T-helper 2 cell treated with Interferon-gamma antibody and Interleukin-4, amounts not matched to agents 100 ng/mL and 5 ng/mL, for 36 hours (primary cell): ENCODE measurements around the gene POLK. TPM values are rescaled to one million over a fixed set of nuclear protein-coding genes. Genes with fewer than 3 reads are reported as not detected.
"Not testable (repeated sequence)": the region's sequence is repeated elsewhere in the genome, so short reads cannot be mapped to it uniquely, and the experiment has no call there.

Experiments
- intact Hi-C: fragments of 100-400 bp; cut with micrococcal nuclease; formaldehyde crosslinking; loops from one replicate; pipeline ENCODE4 v1.15.1; 2023
- total RNA-seq: library from RNA; stranded (reverse); gene quantifications from 2 replicates; pipeline ENCODE4 v1.2.3, GENCODE V29; 2022

POLK gene
- total RNA-seq, 1 donor from 2014 or later = 30.9 TPM

DNA sequence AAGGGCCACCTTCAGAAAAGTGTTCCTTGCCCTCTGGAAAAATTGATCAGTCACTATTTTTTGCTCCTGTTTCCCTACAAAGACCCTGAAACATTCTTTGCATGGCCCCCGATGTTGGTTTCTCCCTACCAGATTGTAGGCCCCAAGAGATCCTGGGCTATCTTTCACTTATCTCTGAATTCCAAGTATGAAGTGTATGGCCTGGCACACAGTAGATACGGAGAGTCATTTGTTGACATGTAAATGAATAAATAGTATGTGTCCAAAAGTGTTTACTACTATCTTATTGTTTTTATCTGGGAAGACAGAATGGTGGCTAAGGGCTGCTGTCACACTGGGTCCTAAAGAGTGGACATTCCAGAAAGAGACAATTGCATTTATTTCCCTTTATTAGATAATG lies 92.1 kb downstream of the POLK start:
- intact Hi-C loops = loop anchor here (5.0 kb wide), 1 partner anchor 63 kb away; no protein-coding TSS in a partner anchor

DNA sequence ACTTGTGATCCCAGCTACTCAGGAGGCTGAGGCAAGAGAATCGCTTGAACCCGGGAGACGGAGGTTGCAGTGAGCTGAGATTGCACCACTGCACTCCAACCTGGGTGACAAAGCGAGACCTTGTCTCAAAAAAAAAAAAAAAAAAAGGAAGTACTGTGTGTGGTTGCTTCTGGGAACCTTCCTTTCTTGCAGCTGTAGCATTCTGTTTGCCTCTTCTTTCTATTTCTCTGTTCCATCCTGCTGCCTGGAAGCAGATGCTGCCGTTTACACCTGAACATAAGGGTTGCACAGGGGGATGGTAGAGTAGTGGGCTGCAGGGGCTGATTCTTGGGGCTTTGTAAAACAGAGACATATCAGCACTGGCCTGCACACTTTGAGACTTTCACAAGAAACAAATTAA lies 95.7 kb downstream of the POLK start:
- intact Hi-C loops = not testable (repeated sequence)

DNA sequence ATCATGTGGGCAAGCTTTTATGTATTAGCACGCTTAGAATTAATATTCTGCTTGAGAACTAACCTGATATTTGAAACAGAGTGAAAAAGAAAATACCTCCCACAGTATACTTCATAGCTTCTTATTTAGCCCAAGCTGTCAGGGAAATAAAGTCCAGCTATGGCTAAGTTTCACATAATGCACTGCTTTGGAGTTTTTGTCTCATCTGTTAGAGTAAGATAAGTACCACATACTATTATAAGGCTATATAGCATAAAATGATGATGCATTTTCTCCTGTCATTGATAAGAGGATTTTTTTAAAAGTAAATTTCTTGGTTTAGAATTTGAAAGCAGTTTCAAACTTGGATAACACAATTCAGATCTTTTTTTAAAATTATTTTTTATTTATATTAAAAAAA lies 97.2 kb downstream of the POLK start:
- intact Hi-C loops = no loop called here

DNA sequence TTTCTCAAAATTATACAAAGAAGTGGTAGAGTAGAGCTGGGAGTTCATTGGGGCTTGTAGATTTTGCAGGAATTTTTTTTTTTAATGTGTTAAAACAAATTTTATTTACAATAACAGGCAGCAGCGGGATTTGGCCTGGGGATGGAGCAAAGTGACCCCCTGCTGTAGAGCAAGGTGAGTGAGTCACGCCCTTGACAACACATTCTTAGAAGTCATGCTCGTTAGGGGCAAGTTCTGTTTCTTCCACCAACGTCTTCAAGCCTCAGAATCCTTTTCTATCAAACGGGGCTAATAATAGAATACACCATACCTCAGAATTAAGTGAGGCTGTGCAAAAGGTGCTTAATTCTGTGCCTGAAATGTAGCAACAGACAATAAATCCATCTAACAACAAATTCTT lies 98.5 kb downstream of the POLK start:
- intact Hi-C loops = no loop called here

DNA sequence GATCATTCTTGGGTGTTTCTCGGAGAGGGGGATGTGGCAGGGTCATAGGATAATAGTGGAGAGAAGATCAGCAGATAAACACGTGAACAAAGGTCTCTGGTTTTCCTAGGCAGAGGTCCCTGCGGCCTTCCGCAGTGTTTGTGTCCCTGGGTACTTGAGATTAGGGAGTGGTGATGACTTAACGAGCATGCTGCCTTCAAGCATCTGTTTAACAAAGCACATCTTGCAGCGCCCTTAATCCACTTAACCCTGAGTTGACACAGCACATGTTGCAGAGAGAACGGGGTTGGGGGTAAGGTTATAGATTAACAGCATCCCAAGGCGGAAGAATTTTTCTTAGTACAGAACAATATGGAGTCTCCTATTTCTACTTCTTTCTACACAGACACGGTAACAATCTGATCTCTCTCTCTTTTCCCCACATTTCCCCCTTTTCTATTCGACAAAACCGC lies 99.2 kb downstream of the POLK start:
- intact Hi-C loops = not testable (repeated sequence)

DNA sequence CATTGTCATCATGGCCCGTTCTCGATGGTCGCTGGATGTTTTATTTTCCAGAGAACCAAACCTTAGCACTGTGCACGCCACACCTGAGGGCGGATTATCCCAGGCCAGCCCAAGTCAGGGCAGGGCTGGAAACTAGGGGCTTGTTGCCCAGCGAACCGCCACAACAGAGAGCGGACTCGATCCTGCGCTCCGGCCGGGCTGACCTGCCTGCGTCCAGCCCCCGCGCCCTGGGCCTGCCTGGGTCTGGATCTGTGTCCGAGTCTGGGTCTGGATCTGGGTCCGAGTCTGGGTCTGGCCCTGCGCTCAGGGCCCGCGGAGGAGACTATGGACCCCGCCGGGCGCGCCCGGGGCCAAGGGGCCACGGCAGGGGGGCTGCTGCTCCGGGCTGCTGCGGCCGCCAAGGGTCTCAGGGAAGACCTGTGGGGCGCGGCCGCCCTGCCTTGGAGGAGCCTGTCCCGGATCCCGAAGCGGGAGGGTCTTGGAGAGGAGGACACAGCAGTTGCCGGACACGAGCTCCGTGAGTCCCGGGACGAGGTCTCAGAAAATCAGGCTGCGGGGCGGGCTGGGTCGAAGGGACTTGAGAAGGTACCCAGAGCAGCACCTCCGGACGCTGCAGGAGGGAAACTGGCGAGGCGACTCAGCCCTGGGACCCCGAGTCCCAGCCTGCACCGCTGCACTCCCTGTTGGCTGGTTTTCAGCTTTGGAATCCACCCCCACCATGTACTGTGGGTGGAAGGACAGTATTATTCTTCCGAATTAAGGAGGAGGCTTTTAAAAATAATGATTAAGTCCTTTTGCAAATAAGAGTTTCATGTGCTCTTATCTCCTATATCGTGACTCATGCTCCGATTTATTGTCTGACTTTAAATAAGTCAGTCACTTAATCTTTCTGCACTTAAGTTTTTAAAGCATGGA lies 99.9 kb downstream of the POLK start, which contains the start of gene ANKDD1B:
TSS of gene ANKDD1B (plus strand) at position 143 of the 915 bp plus-strand sequence. CDS start at position 325, 182 bp downstream.
- intact Hi-C loops = no loop called here

DNA sequence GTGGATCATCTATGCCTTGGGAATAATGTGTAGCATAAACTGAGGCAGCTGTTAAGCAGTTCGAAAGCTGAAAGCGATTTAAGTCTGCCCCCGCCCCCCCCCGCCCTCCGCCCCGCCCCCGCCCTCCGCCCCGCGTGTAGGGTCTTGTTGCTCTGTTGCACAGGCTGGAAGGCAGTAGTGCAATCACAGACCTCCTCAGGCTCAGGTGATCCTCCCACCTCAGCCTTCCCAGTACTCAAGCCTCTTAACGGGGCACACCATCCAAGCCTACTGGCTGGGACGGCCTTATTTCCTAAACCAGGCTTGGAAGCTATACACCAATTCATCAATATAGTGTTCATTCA lies 100.5 kb downstream of the POLK start:
- intact Hi-C loops = no loop called here

DNA sequence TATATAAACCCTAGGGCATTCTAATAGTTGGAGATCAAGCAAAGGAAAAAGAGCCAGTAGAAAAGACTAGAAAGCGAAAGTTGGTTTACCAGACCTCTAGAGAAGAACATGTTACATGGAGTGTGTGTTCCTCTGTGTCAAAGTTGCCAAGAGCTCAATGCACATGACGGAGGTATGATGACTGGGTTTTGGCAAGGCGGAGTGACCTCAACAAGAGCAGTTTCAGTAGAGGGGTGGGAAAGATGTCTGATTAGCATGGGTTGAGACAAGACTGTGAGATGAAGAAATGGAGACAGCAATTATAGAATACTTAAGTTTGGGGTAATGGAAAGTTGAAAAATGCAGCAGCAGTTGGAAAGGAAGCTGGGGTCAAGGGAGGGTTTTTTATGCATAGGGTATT lies 101.2 kb downstream of the POLK start:
- intact Hi-C loops = no loop called here

DNA sequence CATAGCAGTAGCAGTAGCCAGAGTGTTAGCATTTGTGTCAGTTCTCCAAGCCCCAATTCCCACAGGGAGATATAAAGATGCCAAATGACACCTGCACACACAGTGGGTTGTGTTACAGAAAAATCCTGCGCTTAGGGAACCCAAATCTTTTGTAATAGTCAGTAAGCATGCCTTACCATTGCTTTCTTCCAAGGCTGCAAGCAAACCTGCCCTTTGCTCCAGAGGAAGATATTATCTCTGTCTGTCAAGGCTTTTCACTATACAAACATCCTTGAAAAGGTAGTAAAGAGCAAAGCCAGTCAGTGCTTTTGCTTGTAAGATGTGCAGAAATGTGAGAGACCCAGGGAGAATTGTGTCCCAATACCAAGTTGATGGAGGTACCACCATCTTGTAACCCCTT lies 102.5 kb downstream of the POLK start:
- intact Hi-C loops = no loop called here

DNA sequence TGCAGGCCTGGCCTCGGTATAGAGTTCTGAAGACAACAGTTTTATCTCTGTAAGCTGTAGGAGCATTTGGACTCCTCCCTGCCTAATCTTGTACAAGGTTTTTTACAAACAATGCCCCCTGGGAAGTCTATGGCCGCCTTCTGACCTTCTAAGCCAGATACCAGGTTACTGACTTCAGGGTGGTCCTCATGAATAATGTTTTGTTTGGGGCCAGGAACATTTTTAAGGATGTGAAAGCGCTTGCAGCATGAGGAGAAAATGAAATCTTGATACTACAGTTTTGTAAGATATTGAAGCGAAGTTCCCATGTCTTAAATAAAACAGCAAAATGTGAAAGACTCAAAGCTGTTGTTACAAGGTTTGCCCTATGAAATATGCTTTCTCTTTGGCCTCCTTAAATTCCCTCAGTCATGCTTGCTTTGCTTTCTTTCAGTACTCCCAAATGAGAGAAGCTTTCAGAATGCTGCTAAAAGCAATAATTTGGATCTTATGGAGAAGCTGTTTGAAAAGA lies 104.7 kb downstream of the POLK start:
- intact Hi-C loops = no loop called here

DNA sequence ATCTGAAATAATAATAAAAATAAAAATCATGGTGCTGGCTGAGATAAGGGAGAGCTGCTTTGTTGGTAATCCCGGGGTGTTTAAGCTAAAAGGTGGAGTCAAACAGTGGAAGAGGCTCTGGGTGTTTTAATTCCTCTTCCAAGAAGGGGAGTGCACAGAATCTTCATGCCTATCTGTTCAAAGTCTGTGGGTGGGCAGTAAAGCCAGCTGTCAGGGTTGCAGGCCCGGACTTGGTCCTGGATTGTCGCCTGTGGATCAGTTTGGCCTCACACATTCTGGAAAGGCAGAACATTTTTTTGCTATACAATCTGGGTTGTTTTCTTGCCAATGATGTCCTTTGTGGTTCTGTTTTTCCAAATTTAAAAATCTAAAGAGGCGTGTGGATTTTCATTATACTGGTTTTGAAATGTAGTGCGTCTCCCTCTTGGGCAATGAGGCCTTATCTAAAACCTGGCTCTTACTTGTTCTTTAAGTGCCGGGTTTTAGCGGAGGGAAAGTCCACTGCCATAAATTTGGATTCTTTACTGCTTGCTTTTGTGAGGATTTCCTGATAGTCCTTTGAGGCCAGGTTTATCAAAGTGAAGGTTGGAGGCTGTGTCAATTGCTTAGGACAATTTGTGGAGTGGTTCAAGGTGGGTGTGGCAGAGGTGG lies 105.4 kb downstream of the POLK start:
- intact Hi-C loops = no loop called here

DNA sequence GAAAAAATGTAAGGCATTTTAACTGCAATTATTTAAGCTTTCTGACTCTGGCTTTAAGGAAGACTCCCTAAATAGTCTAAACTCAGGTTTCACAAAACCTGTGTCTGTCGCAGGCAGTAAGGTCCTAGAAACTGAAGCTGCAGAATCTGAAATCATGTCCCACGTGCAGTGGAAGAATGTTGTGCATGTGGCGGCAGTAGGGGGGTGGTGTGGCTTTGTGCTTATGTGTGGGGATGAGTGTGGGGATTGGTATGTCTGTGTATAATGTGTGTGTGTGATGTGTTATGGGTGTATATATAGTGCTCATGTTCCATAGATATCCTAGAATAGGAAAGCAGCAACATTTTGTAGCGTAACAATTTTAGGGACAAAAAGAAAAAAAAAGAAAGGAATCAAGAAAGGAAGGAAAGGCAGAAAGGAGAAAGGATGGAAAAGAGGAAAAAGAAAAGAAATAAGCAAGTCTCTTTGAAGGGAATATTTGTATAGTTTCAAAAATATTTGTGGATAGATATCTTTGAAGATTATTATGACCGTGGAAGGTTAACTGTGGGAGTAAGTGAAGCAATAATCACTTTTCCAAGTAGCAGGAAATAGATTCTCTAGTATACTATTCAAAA lies 106.2 kb downstream of the POLK start:
- intact Hi-C loops = no loop called here

DNA sequence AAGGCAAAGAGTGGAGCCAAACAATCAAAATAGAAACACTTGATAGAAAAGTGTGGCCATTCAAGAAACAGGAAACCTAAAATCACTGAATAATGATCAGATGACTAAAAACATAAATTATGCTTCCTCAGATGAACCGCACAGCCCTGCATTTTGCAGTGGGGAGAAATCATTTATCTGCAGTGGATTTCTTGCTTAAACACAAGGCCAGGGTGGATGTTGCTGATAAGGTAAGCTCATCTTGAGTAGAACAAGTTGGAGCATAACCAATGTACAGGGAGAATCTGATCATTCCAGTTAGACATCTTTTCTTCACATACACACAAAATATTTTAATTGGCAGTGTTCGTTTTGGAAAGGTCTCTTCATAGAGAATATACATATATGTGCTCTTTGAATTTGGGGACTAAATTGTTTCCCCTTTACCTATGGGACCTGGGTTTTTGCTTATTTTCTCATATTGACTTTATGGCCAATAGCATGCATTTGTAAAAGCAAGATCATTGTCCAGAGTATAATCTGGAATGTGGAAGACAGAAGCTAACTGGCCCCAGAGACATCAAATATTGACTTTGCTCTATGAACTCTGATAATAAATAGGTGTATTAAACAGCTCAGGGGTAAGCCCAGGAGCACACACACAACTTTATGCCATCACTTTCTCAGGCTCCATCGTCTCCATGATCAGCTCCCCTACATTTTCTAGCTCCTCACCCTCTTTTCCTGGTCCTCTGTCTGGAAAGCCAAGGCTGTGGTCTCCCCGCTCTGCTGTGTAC lies 108.7 kb downstream of the POLK start:
- intact Hi-C loops = no loop called here

DNA sequence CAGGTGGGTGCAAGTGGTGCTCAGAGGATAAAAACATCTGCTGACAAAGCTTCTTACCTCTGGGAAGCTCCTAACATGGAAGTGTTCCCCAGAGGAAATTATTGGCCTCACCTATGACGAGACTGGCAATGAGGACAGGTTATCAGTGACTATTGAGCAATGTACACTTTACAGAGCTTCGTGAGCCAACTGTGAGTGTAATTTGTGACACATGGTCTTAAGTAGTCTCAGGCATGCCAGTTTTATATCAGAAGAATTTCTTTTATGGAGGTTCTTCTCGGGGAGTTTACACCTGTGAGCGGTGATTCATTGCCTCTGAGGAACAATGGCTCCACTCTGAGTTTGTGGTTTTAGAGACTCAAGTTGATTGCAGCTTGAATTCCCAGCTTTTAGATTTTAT lies 110.9 kb downstream of the POLK start:
- intact Hi-C loops = no loop called here

DNA sequence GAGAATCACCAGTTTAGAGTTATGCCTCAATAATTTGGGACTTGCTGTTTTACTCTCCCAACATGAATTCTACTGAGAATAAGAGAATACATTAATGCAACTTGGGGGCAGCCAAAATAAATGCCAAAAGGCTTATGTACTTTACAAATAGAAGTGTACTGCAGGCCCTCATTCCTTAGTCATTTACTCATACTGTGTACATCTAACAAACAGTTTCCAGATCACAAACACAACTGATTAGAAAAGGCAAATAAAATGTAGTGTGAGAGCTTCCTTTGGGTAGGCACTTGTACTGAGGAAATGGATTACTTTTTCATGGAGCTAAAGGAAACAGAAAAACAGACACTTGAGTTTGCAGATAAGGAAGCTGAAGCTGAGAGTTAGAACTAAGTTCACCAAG lies 112.2 kb downstream of the POLK start:
- intact Hi-C loops = no loop called here

DNA sequence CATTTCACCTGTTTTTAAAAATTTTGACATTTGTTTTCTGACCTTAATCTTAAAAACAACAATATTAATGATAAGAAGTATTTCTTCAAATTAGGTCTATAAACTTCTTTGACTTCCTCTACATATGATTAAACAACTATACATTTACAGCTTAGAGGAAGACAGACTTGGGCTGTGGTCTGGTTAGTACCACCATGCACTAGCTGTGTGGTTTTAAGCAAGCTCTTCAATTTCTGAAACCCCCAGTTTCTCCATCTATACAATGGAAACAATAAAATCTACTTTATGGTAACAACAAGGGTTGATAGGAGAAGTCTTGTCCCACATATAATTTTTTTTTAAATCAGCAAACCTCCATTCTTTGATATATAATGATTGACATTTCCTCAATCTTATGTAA lies 115.3 kb downstream of the POLK start:
- intact Hi-C loops = no loop called here

DNA sequence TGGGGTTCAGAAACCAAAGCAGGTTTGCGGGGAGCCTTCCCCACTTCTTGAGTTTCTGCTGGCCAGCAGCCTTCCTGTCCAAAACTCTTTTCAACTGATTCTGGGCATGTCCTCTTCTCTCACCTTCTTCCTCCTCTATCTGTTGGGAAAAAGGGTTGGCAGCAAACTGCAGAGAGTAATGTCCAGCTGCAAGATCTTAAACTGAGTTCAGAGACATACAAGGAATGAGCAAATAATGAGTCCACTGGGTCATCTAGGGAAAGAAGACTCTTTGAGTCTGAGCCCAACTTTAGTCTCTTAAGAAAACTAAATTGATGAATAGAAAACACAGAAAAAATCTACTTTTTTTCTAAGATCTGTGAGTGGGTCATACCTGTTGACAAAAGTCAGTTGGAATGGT lies 116.1 kb downstream of the POLK start:
- intact Hi-C loops = no loop called here

DNA sequence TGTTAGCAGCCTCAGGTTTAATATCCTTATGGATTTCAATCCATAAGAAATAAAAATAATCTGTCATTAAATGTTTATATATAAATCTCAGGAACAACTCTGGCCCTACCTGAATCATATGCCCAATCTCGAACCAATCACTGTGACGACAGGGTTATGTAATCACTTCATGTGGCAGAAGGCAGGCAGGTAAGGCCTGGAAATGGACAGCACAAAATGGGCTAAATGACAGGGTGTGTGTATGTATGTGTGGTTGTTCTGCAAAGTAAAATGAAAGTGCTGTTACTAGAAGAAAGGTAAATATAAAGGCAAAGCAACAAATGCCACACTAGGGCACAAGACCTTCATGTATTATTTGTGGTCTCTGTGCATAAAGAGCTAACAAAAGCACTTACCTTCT lies 119.2 kb downstream of the POLK start:
- intact Hi-C loops = no loop called here

DNA sequence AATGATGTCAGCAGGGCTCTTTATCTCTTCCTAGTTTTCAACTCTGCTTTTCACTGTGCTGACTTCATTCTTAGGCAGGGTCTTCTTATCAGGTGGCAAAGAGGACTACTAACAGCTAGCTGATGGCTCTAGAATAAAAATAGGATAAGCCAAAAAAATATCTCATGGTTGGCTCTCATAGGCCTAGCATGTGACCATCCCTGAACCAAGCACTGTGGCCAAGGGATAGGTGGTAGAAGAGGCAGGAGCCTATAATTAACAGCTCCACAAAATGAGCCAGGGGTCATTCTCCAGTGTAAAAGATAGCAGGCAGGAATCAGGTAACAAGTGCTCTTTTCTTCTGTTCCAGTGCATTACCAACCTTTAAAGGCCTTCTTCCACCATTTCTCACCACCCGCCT lies 120.6 kb downstream of the POLK start:
- intact Hi-C loops = no loop called here

DNA sequence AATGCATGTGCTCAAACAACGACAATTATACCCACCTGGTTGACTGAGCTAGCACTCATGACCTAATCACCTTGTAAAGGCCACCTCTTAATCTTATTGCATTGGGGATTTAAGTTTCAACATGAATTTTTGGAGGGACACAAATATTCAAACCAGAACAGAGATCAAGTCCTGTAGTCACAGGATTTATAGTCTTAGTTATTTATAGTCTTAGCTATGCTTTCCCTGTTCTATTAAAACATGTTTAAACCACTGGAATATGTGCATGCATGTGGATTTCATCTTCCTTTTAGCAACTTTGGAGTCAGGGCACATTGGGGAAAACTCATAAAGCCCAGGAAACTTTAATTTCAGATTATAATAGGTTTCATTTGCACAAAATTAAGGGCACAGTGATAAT lies 126.3 kb downstream of the POLK start:
- intact Hi-C loops = no loop called here
